Esophagus muscularis mucosa (tissue), 3 donors: ENCODE measurements around the gene MAPKAP1.

Experiments used
- POLR2A ChIP-seq: fragments of 450-650 bp; IDR thresholded peaks from one replicate; pipeline ENCODE4 v1.6.1; 2017; ENCODE audit warnings: antibody characterized with exemption, moderate library complexity, mild to moderate bottlenecking, low read depth
- POLR2AphosphoS5 ChIP-seq, 2 donors: sonication (generic); formaldehyde crosslinking; IDR thresholded peaks; one replicate each; pipeline ENCODE4 v1.6.1; 2017; ENCODE audit warnings: antibody characterized with exemption in 2 of 2
- TF ChIP-seq, protein P1 (sequence below), 3 experiments: fragments of 200-600 bp in 2 of 3; fragments of 450-650 bp in 1 of 3; sonication (generic) in 2 of 3; IDR thresholded peaks; one replicate each; pipeline ENCODE4 v1.5.1; 2017 to 2019; ENCODE audit warnings: antibody characterized with exemption in 3 of 3, mild to moderate bottlenecking in 2 of 3, moderate library complexity in 1 of 3

DNA sequence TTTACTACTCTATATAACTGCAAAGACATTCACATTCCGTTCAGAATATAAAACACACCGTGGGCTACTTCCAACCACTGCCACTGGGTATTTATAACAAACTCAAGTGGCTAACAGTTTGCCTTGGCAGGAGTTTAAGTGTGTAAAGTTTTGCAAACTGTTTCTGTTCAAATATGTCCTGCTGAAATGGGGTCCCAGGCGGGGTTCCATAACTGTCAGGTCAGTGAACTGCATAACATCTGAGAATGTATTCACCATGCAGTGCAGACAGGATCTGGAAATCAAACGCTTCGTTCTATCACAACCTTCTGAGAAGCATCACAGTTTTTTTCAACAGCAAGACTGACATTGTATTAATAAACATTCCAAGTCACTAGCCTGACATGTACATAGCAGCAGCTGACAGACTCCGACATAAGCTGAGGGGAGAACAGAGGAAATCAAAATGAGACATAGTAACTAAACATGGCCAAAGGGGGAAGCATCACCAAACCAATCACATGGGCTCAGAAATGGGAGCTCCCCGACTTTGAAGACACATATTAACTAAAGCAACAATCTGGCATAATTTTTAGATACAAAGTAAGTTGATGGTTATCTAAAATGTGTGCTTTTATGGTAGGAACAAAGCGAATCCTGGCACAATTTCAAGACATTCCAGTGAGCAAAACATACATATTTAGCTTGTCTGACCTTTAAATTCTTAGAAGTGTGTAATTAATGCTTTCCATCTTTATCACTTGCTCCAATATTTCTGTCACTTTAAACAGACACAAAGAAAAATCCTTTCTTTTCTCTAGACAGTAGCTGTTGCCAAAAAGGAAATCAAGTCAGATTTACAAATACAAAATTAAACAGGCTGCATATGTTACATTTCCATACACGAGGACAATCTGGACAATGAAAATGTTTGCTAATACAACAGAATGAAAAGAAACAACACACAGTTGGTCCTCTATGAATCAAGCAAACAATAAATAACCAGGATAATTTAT lies 156.8 kb downstream of the MAPKAP1 start:
- TF ChIP-seq, protein P1, sequence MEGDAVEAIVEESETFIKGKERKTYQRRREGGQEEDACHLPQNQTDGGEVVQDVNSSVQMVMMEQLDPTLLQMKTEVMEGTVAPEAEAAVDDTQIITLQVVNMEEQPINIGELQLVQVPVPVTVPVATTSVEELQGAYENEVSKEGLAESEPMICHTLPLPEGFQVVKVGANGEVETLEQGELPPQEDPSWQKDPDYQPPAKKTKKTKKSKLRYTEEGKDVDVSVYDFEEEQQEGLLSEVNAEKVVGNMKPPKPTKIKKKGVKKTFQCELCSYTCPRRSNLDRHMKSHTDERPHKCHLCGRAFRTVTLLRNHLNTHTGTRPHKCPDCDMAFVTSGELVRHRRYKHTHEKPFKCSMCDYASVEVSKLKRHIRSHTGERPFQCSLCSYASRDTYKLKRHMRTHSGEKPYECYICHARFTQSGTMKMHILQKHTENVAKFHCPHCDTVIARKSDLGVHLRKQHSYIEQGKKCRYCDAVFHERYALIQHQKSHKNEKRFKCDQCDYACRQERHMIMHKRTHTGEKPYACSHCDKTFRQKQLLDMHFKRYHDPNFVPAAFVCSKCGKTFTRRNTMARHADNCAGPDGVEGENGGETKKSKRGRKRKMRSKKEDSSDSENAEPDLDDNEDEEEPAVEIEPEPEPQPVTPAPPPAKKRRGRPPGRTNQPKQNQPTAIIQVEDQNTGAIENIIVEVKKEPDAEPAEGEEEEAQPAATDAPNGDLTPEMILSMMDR (IDR thresholded peaks at IDR 0.05) = no peak
- no peak for TF ChIP-seq POLR2A
- TF ChIP-seq POLR2AphosphoS5 (IDR thresholded peaks at IDR 0.05) = no peak
